ENCODE measurements around the gene OR51F1.

The OR51F1 gene

DNA sequence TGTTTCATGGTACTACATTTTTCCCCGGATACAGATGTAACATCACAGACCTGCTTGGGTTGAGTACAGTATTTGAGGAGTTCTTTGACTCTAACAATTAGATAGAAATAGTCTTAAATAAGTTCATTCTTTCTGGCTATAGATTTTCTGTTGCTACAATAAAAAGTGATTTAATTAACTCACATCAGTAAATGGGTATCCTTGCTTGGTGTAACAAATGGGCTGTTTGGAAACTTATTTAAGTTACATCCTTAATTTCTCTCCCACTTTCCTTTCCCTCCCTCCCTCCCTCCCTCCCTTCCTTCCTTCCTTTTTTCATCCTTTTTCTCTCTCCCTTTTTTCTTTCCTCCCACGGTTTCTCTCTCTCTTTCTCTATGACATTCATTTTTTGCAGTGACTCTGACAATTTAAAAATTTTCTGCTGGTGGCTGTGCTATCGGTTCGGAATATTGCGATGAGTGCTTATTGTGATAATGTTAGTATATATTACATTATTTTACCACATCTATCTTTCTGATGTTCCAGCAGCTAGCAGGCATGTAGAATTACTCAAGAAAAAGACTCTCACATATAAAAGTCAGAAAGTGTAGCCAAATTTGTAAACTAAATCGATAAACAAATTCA is 3.2 kb downstream of the OR51F1 start:
- Histone ChIP-seq H3K27ac (ENCODE audit: low read length) (no peak overlapping the region), H3K27me3 (ENCODE audit: low read depth, low read length) (no peaks in the 10 kb centered on the region), H3K9ac (ENCODE audit: low read length) (no peak overlapping the region), H4K20me1 (ENCODE audit: insufficient read depth, low read length) (no peaks in the 10 kb centered on the region), H3K4me3 (ENCODE audit: low read length) (no peak overlapping the region), H3K4me2 (ENCODE audit: low read length) (no peak overlapping the region), H3K9me3 (ENCODE audit: insufficient read depth, low read length) (no peaks in the 10 kb centered on the region), H3K79me2 (ENCODE audit: low read length) (no peaks in the 10 kb centered on the region), H2AFZ (ENCODE audit: low read depth, low read length) (no peak overlapping the region), H3K4me1 (ENCODE audit: low read length) (no peaks in the 10 kb centered on the region), H3K36me3 (replicated peaks; ENCODE audit: low read depth, low read length) (no peaks in the 10 kb centered on the region)
- no peak for TF ChIP-seq EZH2phosphoT487 (IDR thresholded peaks at IDR 0.05; ENCODE audit: low read depth)
- TF ChIP-seq, protein P1, sequence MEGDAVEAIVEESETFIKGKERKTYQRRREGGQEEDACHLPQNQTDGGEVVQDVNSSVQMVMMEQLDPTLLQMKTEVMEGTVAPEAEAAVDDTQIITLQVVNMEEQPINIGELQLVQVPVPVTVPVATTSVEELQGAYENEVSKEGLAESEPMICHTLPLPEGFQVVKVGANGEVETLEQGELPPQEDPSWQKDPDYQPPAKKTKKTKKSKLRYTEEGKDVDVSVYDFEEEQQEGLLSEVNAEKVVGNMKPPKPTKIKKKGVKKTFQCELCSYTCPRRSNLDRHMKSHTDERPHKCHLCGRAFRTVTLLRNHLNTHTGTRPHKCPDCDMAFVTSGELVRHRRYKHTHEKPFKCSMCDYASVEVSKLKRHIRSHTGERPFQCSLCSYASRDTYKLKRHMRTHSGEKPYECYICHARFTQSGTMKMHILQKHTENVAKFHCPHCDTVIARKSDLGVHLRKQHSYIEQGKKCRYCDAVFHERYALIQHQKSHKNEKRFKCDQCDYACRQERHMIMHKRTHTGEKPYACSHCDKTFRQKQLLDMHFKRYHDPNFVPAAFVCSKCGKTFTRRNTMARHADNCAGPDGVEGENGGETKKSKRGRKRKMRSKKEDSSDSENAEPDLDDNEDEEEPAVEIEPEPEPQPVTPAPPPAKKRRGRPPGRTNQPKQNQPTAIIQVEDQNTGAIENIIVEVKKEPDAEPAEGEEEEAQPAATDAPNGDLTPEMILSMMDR (IDR thresholded peaks at IDR 0.05; ENCODE audit: low read depth, low read length), result no peak

GRCh38 chr11:4763096-4763495 is 6.6 kb downstream of the OR51F1 start:
- H3K4me2 ChIP-seq (ENCODE audit: low read length), result no peak overlapping the region
- H4K20me1 ChIP-seq (ENCODE audit: insufficient read depth, low read length), result no peaks in the 10 kb centered on the region
- no peaks in the 10 kb centered on the region for H3K79me2 ChIP-seq (ENCODE audit: low read length)
- no peak overlapping the region for H3K9ac ChIP-seq (ENCODE audit: low read length)
- H3K36me3 ChIP-seq (replicated peaks; ENCODE audit: low read depth, low read length), result no peaks in the 10 kb centered on the region
- H2AFZ ChIP-seq (ENCODE audit: low read depth, low read length), result no peak overlapping the region
- TF ChIP-seq, protein P1 (IDR thresholded peaks at IDR 0.05; ENCODE audit: low read depth, low read length), result no peak
- no peak for TF ChIP-seq EZH2phosphoT487 (IDR thresholded peaks at IDR 0.05; ENCODE audit: low read depth)
- no peak overlapping the region for H3K4me3 ChIP-seq (ENCODE audit: low read length)
- H3K27me3 ChIP-seq (ENCODE audit: low read depth, low read length), result no peaks in the 10 kb centered on the region
- no peaks in the 10 kb centered on the region for H3K4me1 ChIP-seq (ENCODE audit: low read length)
- H3K9me3 ChIP-seq (ENCODE audit: insufficient read depth, low read length), result no peaks in the 10 kb centered on the region
- H3K27ac ChIP-seq (ENCODE audit: low read length), result no peak overlapping the region

DNA sequence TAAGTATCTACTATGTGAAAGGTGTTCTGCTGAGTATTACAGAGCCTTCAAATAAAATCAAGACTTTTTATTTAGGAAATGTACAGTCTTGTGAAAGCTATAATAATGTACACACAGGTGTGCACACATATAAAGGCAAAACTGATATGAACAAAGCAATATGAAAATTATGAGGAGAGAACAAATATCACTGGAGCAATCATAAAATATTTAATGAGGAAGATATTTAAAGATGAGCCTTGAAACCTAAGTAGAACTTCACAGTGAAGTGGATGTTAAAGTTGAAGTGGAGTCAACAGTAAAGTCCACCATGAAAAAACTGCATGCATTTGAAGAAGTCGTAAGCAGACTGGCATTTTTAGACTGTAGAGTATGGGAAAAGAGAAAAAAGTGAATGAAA is 18.5 kb downstream of the OR51F1 start:
- H3K9ac ChIP-seq (ENCODE audit: low read length), result no peak overlapping the region
- no peaks in the 10 kb centered on the region for H3K9me3 ChIP-seq (ENCODE audit: insufficient read depth, low read length)
- H3K27me3 ChIP-seq (ENCODE audit: low read depth, low read length), result no peaks in the 10 kb centered on the region
- H2AFZ ChIP-seq (ENCODE audit: low read depth, low read length), result no peak overlapping the region
- H3K4me3 ChIP-seq (ENCODE audit: low read length), result no peak overlapping the region
- no peaks in the 10 kb centered on the region for H3K36me3 ChIP-seq (replicated peaks; ENCODE audit: low read depth, low read length)
- H3K4me1 ChIP-seq (ENCODE audit: low read length), result no peaks in the 10 kb centered on the region
- H4K20me1 ChIP-seq (ENCODE audit: insufficient read depth, low read length), result no peaks in the 10 kb centered on the region
- TF ChIP-seq EZH2phosphoT487 (IDR thresholded peaks at IDR 0.05; ENCODE audit: low read depth), result no peak
- TF ChIP-seq, protein P1 (IDR thresholded peaks at IDR 0.05; ENCODE audit: low read depth, low read length), result no peak
- no peaks in the 10 kb centered on the region for H3K79me2 ChIP-seq (ENCODE audit: low read length)
- H3K27ac ChIP-seq (ENCODE audit: low read length), result no peak overlapping the region
- H3K4me2 ChIP-seq (ENCODE audit: low read length), result no peak overlapping the region

GRCh38 chr11:4748438-4748837 is 21.3 kb downstream of the OR51F1 start:
- H3K4me2 ChIP-seq (ENCODE audit: low read length), result no peak overlapping the region
- H3K79me2 ChIP-seq (ENCODE audit: low read length), result no peaks in the 10 kb centered on the region
- no peak overlapping the region for H3K9ac ChIP-seq (ENCODE audit: low read length)
- no peak overlapping the region for H3K27ac ChIP-seq (ENCODE audit: low read length)
- no peaks in the 10 kb centered on the region for H3K4me1 ChIP-seq (ENCODE audit: low read length)
- TF ChIP-seq, protein P1 (IDR thresholded peaks at IDR 0.05; ENCODE audit: low read depth, low read length), result no peak
- no peak for TF ChIP-seq EZH2phosphoT487 (IDR thresholded peaks at IDR 0.05; ENCODE audit: low read depth)
- H3K36me3 ChIP-seq (replicated peaks; ENCODE audit: low read depth, low read length), result no peaks in the 10 kb centered on the region
- H3K27me3 ChIP-seq (ENCODE audit: low read depth, low read length), result no peaks in the 10 kb centered on the region
- H2AFZ ChIP-seq (ENCODE audit: low read depth, low read length), result no peak overlapping the region
- H3K4me3 ChIP-seq (ENCODE audit: low read length), result no peak overlapping the region
- H4K20me1 ChIP-seq (ENCODE audit: insufficient read depth, low read length), result no peaks in the 10 kb centered on the region
- H3K9me3 ChIP-seq (ENCODE audit: insufficient read depth, low read length), result no peaks in the 10 kb centered on the region

All from OCI-LY3 (cell line).